DMS 273 treated with DMSO at 0.1 percent for 48 hours (cell line): ENCODE data around the gene AP2A2.

Experiments
- DNase-seq: peaks from one replicate; lab custom pipeline; 2025; lab: John Stamatoyannopoulos, UW

Gene AP2A2

DNA sequence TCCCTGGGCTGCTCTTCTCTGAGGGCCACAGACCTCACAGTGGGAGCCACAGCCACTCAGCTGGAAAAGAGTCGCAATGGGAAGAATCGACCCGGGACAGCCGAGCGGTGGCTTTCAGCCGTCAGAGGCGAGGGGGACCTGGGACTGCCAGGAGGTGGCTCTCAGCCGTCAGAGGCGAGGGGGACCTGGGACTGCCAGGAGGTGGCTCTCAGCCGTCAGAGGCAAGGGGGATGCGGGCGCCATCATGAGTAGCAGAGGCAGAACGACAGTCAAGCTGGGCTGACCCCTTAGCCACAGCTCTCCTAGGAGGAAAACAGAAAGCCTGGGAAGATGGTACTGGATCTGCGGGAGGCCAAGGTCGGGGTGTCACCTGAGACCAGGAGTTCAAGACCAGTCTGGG lies 134.1 kb downstream of the AP2A2 start:
- no peak for DNase-seq

GRCh38 chr11:1060410-1060809 lies 134.7 kb downstream of the AP2A2 start:
- DNase-seq = no peak

DNA sequence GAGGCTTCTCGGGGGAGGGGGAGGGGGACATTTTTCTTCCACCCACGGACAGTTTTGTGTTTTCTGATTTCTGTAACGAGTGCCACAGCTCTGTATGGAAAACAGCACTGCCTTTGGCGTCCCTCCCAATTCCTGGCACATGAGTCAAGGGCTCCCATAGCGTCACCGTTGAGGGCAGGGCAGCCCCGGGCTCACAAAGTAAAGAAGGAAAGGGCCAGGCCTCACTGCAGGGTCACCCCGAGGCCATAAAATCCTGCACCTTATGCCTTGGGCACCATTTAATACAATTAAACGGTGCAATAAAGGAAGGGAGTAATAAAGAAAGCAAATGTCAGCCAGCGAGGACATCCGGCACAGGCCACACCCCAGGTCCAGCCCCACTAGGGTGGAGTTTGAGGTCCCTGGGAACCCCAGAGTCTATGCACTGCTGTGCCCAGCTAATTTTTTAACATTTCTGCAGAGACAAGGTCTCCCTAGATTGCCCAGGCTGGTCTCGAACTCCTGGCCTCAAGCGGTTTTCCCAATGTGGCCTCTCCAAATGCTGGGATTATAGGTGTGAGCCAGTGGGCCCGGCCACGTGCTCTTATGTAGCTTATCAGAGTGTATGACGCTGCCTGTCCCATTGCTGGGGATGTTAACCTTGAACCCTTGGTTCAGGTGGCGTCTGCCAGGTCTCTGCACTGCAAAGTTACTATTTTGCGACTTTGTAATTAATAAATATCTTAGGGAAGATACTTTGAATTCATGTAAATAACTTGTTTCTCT lies 135.4 kb downstream of the AP2A2 start:
- no peak for DNase-seq
